GM23338 (cell line): Measurements from ENCODE around the gene RGS19. TPM values are rescaled to one million over a fixed set of nuclear protein-coding genes. Genes with fewer than 3 reads are reported as not detected.
"Not testable (repeated sequence)": the region's sequence is repeated elsewhere in the genome, so short reads cannot be mapped to it uniquely, and the experiment has no call there.

Source experiments
- ATAC-seq: fragments of 200-7000 bp; cut with Tn5 transposase; 3 replicates; pipeline ENCODE4 v1.9.1; 2020
- DNase-seq: peaks from one replicate; pipeline ENCODE4 v3.0.0-alpha.2; 2015; ENCODE audit warnings: low spot score
- H2AFZ ChIP-seq: fragments of 200-600 bp; sonication (generic); 2 replicates; pipeline ENCODE4 v1.8.0; 2016; ENCODE audit warnings: antibody characterized with exemption, mild to moderate bottlenecking, moderate library complexity
- H3F3A ChIP-seq: fragments of 200-600 bp; sonication (generic); replicated peaks from 2 replicates; pipeline ENCODE4 v1.8.0; 2017; ENCODE audit warnings: antibody characterized with exemption, mixed run types, low read depth
- H3K27ac ChIP-seq: fragments of 200-600 bp; sonication (generic); 2 replicates; pipeline ENCODE4 v1.6.1; 2016; ENCODE audit warnings: low read depth
- H3K27me3 ChIP-seq: fragments of 200-600 bp; sonication (generic); 2 replicates; pipeline ENCODE4 v1.8.0; 2016; ENCODE audit warnings: mild to moderate bottlenecking, mixed run types, moderate library complexity; ENCODE audit not compliant: insufficient read depth
- H3K36me3 ChIP-seq: fragments of 200-600 bp; sonication (generic); 2 replicates; pipeline ENCODE4 v1.8.0; 2016; ENCODE audit warnings: mild to moderate bottlenecking; ENCODE audit not compliant: insufficient read depth
- H3K4me1 ChIP-seq: fragments of 200-600 bp; sonication (generic); 2 replicates; pipeline ENCODE4 v1.8.0; 2016; ENCODE audit warnings: mild to moderate bottlenecking, moderate library complexity; ENCODE audit not compliant: insufficient read depth
- H3K4me2 ChIP-seq: fragments of 200-600 bp; sonication (generic); 2 replicates; pipeline ENCODE4 v1.7.1; 2017; ENCODE audit warnings: mixed run types
- H3K4me3 ChIP-seq: fragments of 200-600 bp; sonication (generic); 2 replicates; pipeline ENCODE4 v1.6.1; 2016; ENCODE audit warnings: mixed run types
- H3K79me2 ChIP-seq: fragments of 200-600 bp; sonication (generic); replicated peaks from 2 replicates; pipeline ENCODE4 v1.8.0; 2017; ENCODE audit warnings: mild to moderate bottlenecking; ENCODE audit not compliant: insufficient read depth
- H3K9me2 ChIP-seq: fragments of 200-600 bp; sonication (generic); 2 replicates; pipeline ENCODE4 v1.8.0; 2017; ENCODE audit not compliant: insufficient read depth
- H4K20me1 ChIP-seq: fragments of 200-600 bp; sonication (generic); replicated peaks from 2 replicates; pipeline ENCODE4 v1.8.0; 2017; ENCODE audit warnings: mild to moderate bottlenecking; ENCODE audit not compliant: insufficient read depth
- H3K27ac Mint-ChIP-seq: 2 replicates; pipeline ENCODE4 v1.8.0; 2020; ENCODE audit warnings: inconsistent platforms, mild to moderate bottlenecking, moderate library complexity, mixed read lengths
- H3K27me3 Mint-ChIP-seq: 3 replicates; pipeline ENCODE4 v1.8.0; 2022; ENCODE audit warnings: low read depth, mild to moderate bottlenecking, moderate library complexity, mixed read lengths, inconsistent platforms; ENCODE audit not compliant: insufficient read depth, poor library complexity
- H3K36me3 Mint-ChIP-seq: 3 replicates; pipeline ENCODE4 v1.8.0; 2021; ENCODE audit warnings: low read depth, mild to moderate bottlenecking, inconsistent platforms, moderate library complexity, mixed read lengths
- H3K4me1 Mint-ChIP-seq: 3 replicates; pipeline ENCODE4 v1.8.0; 2020; ENCODE audit warnings: mild to moderate bottlenecking, inconsistent platforms, mixed read lengths
- H3K4me3 Mint-ChIP-seq: 3 replicates; pipeline ENCODE4 v1.8.0; 2021; ENCODE audit warnings: moderate library complexity, mild to moderate bottlenecking, inconsistent platforms, mixed read lengths
- H3K9me3 Mint-ChIP-seq: 3 replicates; pipeline ENCODE4 v1.8.0; 2020; ENCODE audit warnings: moderate library complexity, mild to moderate bottlenecking, inconsistent platforms, mixed read lengths
- POLR2AphosphoS5 ChIP-seq: IDR thresholded peaks from 2 replicates; pipeline ENCODE4 v1.6.1; 2016; ENCODE audit warnings: antibody characterized with exemption, low read depth
- REST ChIP-seq: IDR thresholded peaks from one replicate; pipeline ENCODE4 v1.6.1; 2018; ENCODE audit warnings: antibody characterized with exemption; ENCODE audit not compliant: unreplicated experiment
- long read RNA-seq: library from polyadenylated mRNA; unstranded; transcript quantifications from one replicate; pipeline ENCODE4 v2.0.0, GENCODE V29; 2020; ENCODE audit not compliant: unreplicated experiment
- polyA plus RNA-seq: library from polyadenylated mRNA; unstranded; fragments of >200 nt; fragmentation: Nextera tagmentation; extraction: Ambion mirVana; gene quantifications from 2 replicates; pipeline ENCODE4 v1.2.1, GENCODE V29; 2016
- total RNA-seq: library from RNA; depleted of rRNA; stranded (reverse); fragments of >200 nt; shearing (Covaris generic); gene quantifications from 2 replicates; pipeline ENCODE4 v1.2.3, GENCODE V29; 2014; rRNA removed

RGS19 gene
- total RNA-seq (15.0 and 19.7 TPM in 2 replicates), polyA plus RNA-seq (12.5 and 13.1 TPM in 2 replicates)
- long read RNA-seq, transcript RGS19-201 (6 exons, 1,510 nt), result major isoform, 15 of 19 reads
- long read RNA-seq, partial matches to known transcripts, result 0 of 19 reads
- long read RNA-seq, other reads (novel, unspliced or antisense), result 2 of 19 reads

GRCh38 chr20:64079273-64080012, at the start of gene RGS19:
RGS19 (minus strand) TSS chr20:64079518; CDS start chr20:64076886, 2,632 bp downstream.
- Histone ChIP-seq H3K4me1 (peaks cover 22% of the 10 kb centered on the region; the same call in 1 of the 2 replicates), H3F3A (0 out of 2 replicates have a peak, but pooled peaks cover 7% of the 10 kb centered on the region), H3K4me2 (peak within 1 kb of the TSS; percentile 88), H3K27me3 (peaks cover 35% of the 10 kb centered on the region), H3K79me2 (no peaks in the 10 kb centered on the region), H3K9me2 (no peaks in the 10 kb centered on the region), H3K36me3 (no peaks in the 10 kb centered on the region), H3K27ac (no peak within 1 kb of the TSS), H3K4me3 (peak within 1 kb of the TSS; percentile 75), H2AFZ (peak within 1 kb of the TSS; percentile 93), H4K20me1 (no peaks in the 10 kb centered on the region)
- ATAC-seq (peak; percentile 21), DNase-seq (peak; percentile 77)
- Mint-ChIP-seq H3K9me3 (0 out of 3 replicates have a peak, but pooled peaks cover 3% of the 10 kb centered on the region), H3K36me3 (no peaks in the 10 kb centered on the region; the same call in 2 of the 3 replicates), H3K4me1 (peaks cover 33% of the 10 kb centered on the region), H3K27me3 (peaks cover 37% of the 10 kb centered on the region), H3K27ac (no peak within 1 kb of the TSS), H3K4me3 (peak within 1 kb of the TSS; percentile 77)
- TF ChIP-seq POLR2AphosphoS5, result peak; percentile 57; the same call in 1 of the 2 replicates
- TF ChIP-seq REST, result no peak

GRCh38 chr20:64123517-64123916, 44.2 kb upstream of the RGS19 start:
- not testable (repeated sequence) for H3K27ac Mint-ChIP-seq, H3K36me3 Mint-ChIP-seq, H3K27ac ChIP-seq, H3F3A ChIP-seq, H3K4me2 ChIP-seq, H4K20me1 ChIP-seq, DNase-seq, H3K79me2 ChIP-seq, H3K27me3 ChIP-seq, ATAC-seq, H3K4me1 ChIP-seq, H3K4me3 Mint-ChIP-seq, H3K36me3 ChIP-seq, H3K9me3 Mint-ChIP-seq, H3K4me3 ChIP-seq, H2AFZ ChIP-seq, H3K9me2 ChIP-seq, H3K4me1 Mint-ChIP-seq
- peaks cover 11% of the 10 kb centered on the region for H3K27me3 Mint-ChIP-seq

- H3K4me1 ChIP-seq, H3K4me1 Mint-ChIP-seq, H3K79me2 ChIP-seq, H3K4me3 Mint-ChIP-seq, H3K27me3 ChIP-seq, H3K36me3 ChIP-seq, H3K4me2 ChIP-seq, H2AFZ ChIP-seq, DNase-seq, H3K27ac ChIP-seq, H3K27ac Mint-ChIP-seq, H3K36me3 Mint-ChIP-seq, H3K9me2 ChIP-seq, ATAC-seq, H3K9me3 Mint-ChIP-seq, H3F3A ChIP-seq, H4K20me1 ChIP-seq, H3K4me3 ChIP-seq: not testable (repeated sequence)
- H3K27me3 Mint-ChIP-seq, result peaks cover 11% of the 10 kb centered on the region
Observed at GRCh38 chr20:64122927-64123326, 43.6 kb upstream of the RGS19 start.
